GM12878 (cell line): ENCODE results near the gene PLEKHM1. TPM values are rescaled to one million over a fixed set of nuclear protein-coding genes. Genes with fewer than 3 reads are reported as not detected.

Source experiments
- ATAC-seq: fragments of 200-7000 bp; cut with Tn5 transposase; 3 replicates; pipeline ENCODE4 v1.9.1; 2020; ENCODE audit warnings: mild to moderate bottlenecking, moderate library complexity
- BruUV-seq: library from RNA; stranded (reverse); fragments of 400-500 nt; replicated peaks from 2 replicates; lab custom pipeline; 2021; lab: Mats Ljungman, UMichigan
- CTCF ChIA-PET: fragments of 300-600 bp; sonication (Branson Sonifier 250); formaldehyde crosslinking; extraction: SDS; loops from one replicate; lab custom pipeline; 2021; ENCODE audit warnings: inconsistent platforms; lab: Yijun Ruan, JAX
- POLR2A ChIA-PET: fragments of 350-600 bp; formaldehyde crosslinking; extraction: SDS; loops from one replicate; lab custom pipeline; 2021; ENCODE audit warnings: inconsistent platforms; lab: Charles Lee
- RAD21 ChIA-PET: fragments of 300-600 bp; sonication (Branson Sonifier 250); formaldehyde crosslinking; loops from one replicate; lab custom pipeline; 2023; ENCODE audit warnings: antibody characterized with exemption; ENCODE audit not compliant: unreplicated experiment; lab: Charles Lee
- SMC1A ChIA-PET: fragments of 300-600 bp; sonication (Branson Sonifier 250); formaldehyde crosslinking; loops from one replicate; lab custom pipeline; 2023; ENCODE audit not compliant: unreplicated experiment, uncharacterized antibody; lab: Charles Lee
- DNase-seq: peaks from one replicate; pipeline ENCODE4 v3.0.0-alpha.2; 2011; ENCODE audit warnings: low read depth, low spot score
- FAIRE-seq: peaks from 3 replicates; lab custom pipeline; 2011; peaks lifted over from hg19 to GRCh38; lab: Jason Lieb, UNC
- H2AFZ ChIP-seq: 2 replicates; pipeline ENCODE4 v1.6.0; 2011; ENCODE audit warnings: low read depth, low read length, control low read depth; ENCODE audit not compliant: control insufficient read depth
- H3K27ac ChIP-seq: 2 replicates; pipeline ENCODE4 v1.5.1; 2011; ENCODE audit warnings: control low read depth; ENCODE audit not compliant: control insufficient read depth, insufficient read depth
- H3K27me3 ChIP-seq, 2 experiments: replicated peaks in 1 of 2; 2 replicates each; pipeline versions ENCODE4 v1.6.0 to v1.6.1; 2011; ENCODE audit warnings: low read length in 1 of 2; ENCODE audit not compliant: control insufficient read depth in 2 of 2, insufficient read depth in 2 of 2
- H3K36me3 ChIP-seq, 2 experiments: 2 replicates each; pipeline ENCODE4 v1.5.1; 2011; ENCODE audit warnings: low read length in 1 of 2; ENCODE audit not compliant: control insufficient read depth in 2 of 2, insufficient read depth in 2 of 2
- H3K4me1 ChIP-seq: 2 replicates; pipeline ENCODE4 v1.6.1; 2011; ENCODE audit warnings: mild to moderate bottlenecking, low read length, moderate library complexity, mixed read lengths; ENCODE audit not compliant: control insufficient read depth, insufficient read depth
- H3K4me2 ChIP-seq: 2 replicates; pipeline ENCODE4 v1.6.0; 2011; ENCODE audit warnings: control low read depth; ENCODE audit not compliant: control insufficient read depth, insufficient read depth
- H3K4me3 ChIP-seq: fragments of 200-600 bp; sonication (generic); 2 replicates; pipeline ENCODE4 v1.5.1; 2016
- H3K79me2 ChIP-seq: 2 replicates; pipeline ENCODE4 v1.6.0; 2011; ENCODE audit warnings: low read length; ENCODE audit not compliant: control insufficient read depth, insufficient read depth
- H3K9ac ChIP-seq: 2 replicates; pipeline ENCODE4 v1.8.0; 2011; ENCODE audit warnings: low read length, control low read depth, mixed read lengths; ENCODE audit not compliant: control insufficient read depth, insufficient read depth
- H3K9me3 ChIP-seq: replicated peaks from 3 replicates; pipeline ENCODE4 v1.5.1; 2011; ENCODE audit warnings: mild to moderate bottlenecking, low read length; ENCODE audit not compliant: control insufficient read depth, insufficient read depth
- H4K20me1 ChIP-seq: 2 replicates; pipeline ENCODE4 v1.6.0; 2011; ENCODE audit not compliant: control insufficient read depth, insufficient read depth
- ASH2L ChIP-seq: fragments of 300-600, 200-600 bp; sonication (generic); IDR thresholded peaks from 2 replicates; pipeline ENCODE4 v1.6.1; 2017; ENCODE audit warnings: low read depth, mild to moderate bottlenecking, borderline replicate concordance
- BCL11A ChIP-seq: IDR thresholded peaks from 2 replicates; pipeline ENCODE4 v1.6.1; 2011; ENCODE audit warnings: low read depth, low read length
- CEBPB ChIP-seq, 2 experiments: fragments of 150-350 bp in 1 of 2; IDR thresholded peaks; 2 replicates each; pipeline ENCODE4 v1.6.1; 2012 to 2014; ENCODE audit warnings: low read depth in 2 of 2, low read length in 2 of 2, borderline replicate concordance in 1 of 2, inconsistent platforms in 1 of 2
- DPF2 ChIP-seq: fragments of 450-650 bp; IDR thresholded peaks from 2 replicates; pipeline ENCODE4 v1.6.1; 2017; ENCODE audit warnings: mild to moderate bottlenecking
- IRF4 ChIP-seq: IDR thresholded peaks from 2 replicates; pipeline ENCODE4 v1.6.1; 2011; ENCODE audit warnings: low read depth, low read length
- JUND ChIP-seq: IDR thresholded peaks from 2 replicates; pipeline ENCODE4 v1.6.1; 2012; ENCODE audit warnings: low read depth, mild to moderate bottlenecking, low read length, improper control_type of control experiment, moderate library complexity
- KLF5 ChIP-seq: fragments of 450-650 bp; IDR thresholded peaks from 2 replicates; pipeline ENCODE4 v1.6.1; 2014; ENCODE audit warnings: mild to moderate bottlenecking; ENCODE audit not compliant: partially characterized antibody
- PAX8 ChIP-seq: fragments of 450-650 bp; IDR thresholded peaks from 2 replicates; pipeline ENCODE4 v1.6.1; 2017; ENCODE audit warnings: mild to moderate bottlenecking, moderate library complexity
- RAD51 ChIP-seq: fragments of 450-650 bp; IDR thresholded peaks from 2 replicates; pipeline ENCODE4 v1.6.1; 2016; ENCODE audit warnings: moderate library complexity, mild to moderate bottlenecking, inconsistent platforms
- RBBP5 ChIP-seq: fragments of 200-600 bp; sonication (generic); conservative IDR thresholded peaks from 2 replicates; pipeline ENCODE4 v1.6.1; 2016
- SPI1 ChIP-seq: IDR thresholded peaks from 2 replicates; pipeline ENCODE4 v1.6.1; 2011; ENCODE audit warnings: low read depth, mild to moderate bottlenecking, low read length, moderate library complexity, borderline replicate concordance; ENCODE audit not compliant: insufficient read depth
- SUPT20H ChIP-seq: IDR thresholded peaks from 2 replicates; pipeline ENCODE4 v1.6.1; 2011; ENCODE audit warnings: low read depth, mild to moderate bottlenecking, low read length, moderate library complexity, borderline replicate concordance; ENCODE audit not compliant: control insufficient read depth
- SUZ12 ChIP-seq: fragments of 200-600 bp; sonication (generic); IDR thresholded peaks from one replicate; pipeline ENCODE4 v1.6.1; 2018; ENCODE audit warnings: antibody characterized with exemption, mild to moderate bottlenecking; ENCODE audit not compliant: unreplicated experiment
- TCF7 ChIP-seq: IDR thresholded peaks from 2 replicates; pipeline ENCODE4 v1.6.1; 2014; ENCODE audit warnings: antibody characterized with exemption, borderline replicate concordance
- WGBS: methylation state at CpG from one replicate; pipeline ENCODE4 v1.1.6; 2016; ENCODE audit warnings: low lambda C conversion rate; ENCODE audit not compliant: insufficient replicate concordance, insufficient coverage; ENCODE audit errors: missing lambda C conversion rate; 5-methylcytosine and 5-hydroxymethylcytosine counted together
- in situ Hi-C: fragments of 300-500 bp; cut with MboI; formaldehyde crosslinking; loops from 9 replicates; pipeline ENCODE4 v1.14.3; 2018; ENCODE audit warnings: mixed read lengths
- intact Hi-C: fragments of 100-400 bp; cut with micrococcal nuclease; formaldehyde crosslinking; loops from one replicate; pipeline ENCODE4 v1.14.2; 2022; ENCODE audit not compliant: unreplicated experiment
- polyA plus RNA-seq, 11 experiments: library from polyadenylated mRNA; depleted of rRNA in 4 of 11; unstranded in 6 of 11; stranded (reverse) in 5 of 11; fragments of >200 nt; fragmentation: Nextera tagmentation in 4 of 11; fragmentation: Illumina TruSeq in 1 of 11; extraction: Ambion mirVana in 4 of 11; extraction: Trizol in 1 of 11; gene quantifications; 1 replicate in 1 of 11; 2 replicates in 10 of 11; pipeline versions ENCODE4 v1.2.1 to v1.2.3, GENCODE V29; 2011 to 2016; ENCODE audit warnings: inconsistent platforms in 2 of 11, missing spikeins in 2 of 11, low read depth in 1 of 11
- total RNA-seq, 4 experiments: library from RNA; depleted of rRNA in 3 of 4; stranded (reverse); fragments of >200 nt in 3 of 4; fragmentation: Illumina TruSeq in 1 of 4; extraction: Trizol in 1 of 4; gene quantifications; 2 replicates each; pipeline versions ENCODE4 v1.2.1 to v1.2.3, GENCODE V29; 2013 to 2021
- TF ChIP-seq, protein P1 (sequence below): fragments of 450-650 bp; formaldehyde crosslinking; IDR thresholded peaks from 2 replicates; pipeline ENCODE4 v1.5.0; 2022; ENCODE audit warnings: mild to moderate bottlenecking, missing genetic modification characterization

PLEKHM1 gene
- total and polyA plus RNA-seq, 10 of the 15 experiments (the other 5 are each of a cell fraction or from before 2014, with no cell fraction given), result 0.21 to 27.8 (median 9.4) TPM

DNA sequence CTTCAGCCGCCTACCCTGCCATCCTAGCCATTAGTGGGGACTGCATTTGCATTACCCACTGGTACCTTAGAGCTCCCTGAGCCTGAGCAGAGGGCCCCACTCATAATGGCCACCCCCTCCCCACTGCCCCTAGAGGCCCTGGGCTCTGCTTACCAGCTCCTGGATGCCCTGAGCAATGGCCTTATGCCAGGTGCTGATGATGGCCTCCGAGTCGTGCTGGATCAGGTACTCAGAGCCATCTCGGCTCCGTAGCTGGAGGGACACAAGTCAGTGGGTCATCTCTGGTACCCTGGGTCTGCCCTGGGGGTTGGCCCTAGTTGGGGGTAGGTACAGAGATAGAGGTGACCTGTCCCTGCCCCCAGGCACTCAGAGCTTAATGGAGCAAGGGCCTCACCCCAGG lies 92.7 kb downstream of the PLEKHM1 start:
- intact Hi-C loops (no loop called here), in situ Hi-C loops (no loop called here)
- ATAC-seq (no peak), FAIRE-seq (no peak), DNase-seq (no peak)
- 0 out of 2 replicates have a peak, but pooled peaks cover 2% of the 10 kb centered on the region for H4K20me1 ChIP-seq
- ChIA-PET SMC1A (interaction anchor here (0.7 to 2.2 kb wide), 5 partner anchors 9 to 195 kb away, joined by 3 to 6 read pairs (median 4); no protein-coding TSS in a partner anchor), POLR2A (interaction anchor here (1.0 kb wide), 1 partner anchor 9 kb away, joined by 3 read pairs; no protein-coding TSS in a partner anchor), RAD21 (no interaction called here), CTCF (interaction anchor here (0.9 to 2.1 kb wide), 3 partner anchors 9 to 29 kb away, joined by 3 to 7 read pairs (median 4); no protein-coding TSS in a partner anchor)
- no peaks in the 10 kb centered on the region for H3K79me2 ChIP-seq
- H3K4me1 ChIP-seq, result no peaks in the 10 kb centered on the region
- H3K36me3 ChIP-seq, result peaks cover 15 to 22% of the 10 kb centered on the region in 2 experiments
- no peaks in the 10 kb centered on the region for H3K9me3 ChIP-seq
- no peak for TF ChIP-seq DPF2
- no peak for TF ChIP-seq RAD51
- TF ChIP-seq TCF7, result no peak
- no peak for TF ChIP-seq JUND
- no peak for TF ChIP-seq BCL11A
- no peak for TF ChIP-seq ASH2L
- TF ChIP-seq PAX8, result no peak
- no peak for TF ChIP-seq CEBPB (IDR thresholded peaks at IDR 0.05; ENCODE audit: borderline replicate concordance in 1 of 2, low read depth in 2 of 2, low read length in 2 of 2)
- no peak for TF ChIP-seq RBBP5
- TF ChIP-seq KLF5, result no peak
- TF ChIP-seq, protein P1, sequence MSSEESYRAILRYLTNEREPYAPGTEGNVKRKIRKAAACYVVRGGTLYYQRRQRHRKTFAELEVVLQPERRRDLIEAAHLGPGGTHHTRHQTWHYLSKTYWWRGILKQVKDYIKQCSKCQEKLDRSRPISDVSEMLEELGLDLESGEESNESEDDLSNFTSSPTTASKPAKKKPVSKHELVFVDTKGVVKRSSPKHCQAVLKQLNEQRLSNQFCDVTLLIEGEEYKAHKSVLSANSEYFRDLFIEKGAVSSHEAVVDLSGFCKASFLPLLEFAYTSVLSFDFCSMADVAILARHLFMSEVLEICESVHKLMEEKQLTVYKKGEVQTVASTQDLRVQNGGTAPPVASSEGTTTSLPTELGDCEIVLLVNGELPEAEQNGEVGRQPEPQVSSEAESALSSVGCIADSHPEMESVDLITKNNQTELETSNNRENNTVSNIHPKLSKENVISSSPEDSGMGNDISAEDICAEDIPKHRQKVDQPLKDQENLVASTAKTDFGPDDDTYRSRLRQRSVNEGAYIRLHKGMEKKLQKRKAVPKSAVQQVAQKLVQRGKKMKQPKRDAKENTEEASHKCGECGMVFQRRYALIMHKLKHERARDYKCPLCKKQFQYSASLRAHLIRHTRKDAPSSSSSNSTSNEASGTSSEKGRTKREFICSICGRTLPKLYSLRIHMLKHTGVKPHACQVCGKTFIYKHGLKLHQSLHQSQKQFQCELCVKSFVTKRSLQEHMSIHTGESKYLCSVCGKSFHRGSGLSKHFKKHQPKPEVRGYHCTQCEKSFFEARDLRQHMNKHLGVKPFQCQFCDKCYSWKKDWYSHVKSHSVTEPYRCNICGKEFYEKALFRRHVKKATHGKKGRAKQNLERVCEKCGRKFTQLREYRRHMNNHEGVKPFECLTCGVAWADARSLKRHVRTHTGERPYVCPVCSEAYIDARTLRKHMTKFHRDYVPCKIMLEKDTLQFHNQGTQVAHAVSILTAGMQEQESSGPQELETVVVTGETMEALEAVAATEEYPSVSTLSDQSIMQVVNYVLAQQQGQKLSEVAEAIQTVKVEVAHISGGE, result no peak
- TF ChIP-seq SUZ12, result no peak
- TF ChIP-seq SUPT20H, result no peak
- TF ChIP-seq SPI1, result no peak
- TF ChIP-seq IRF4, result no peak
- no peak overlapping the region for H3K4me3 ChIP-seq
- no peak overlapping the region for H3K27ac ChIP-seq
- no peak overlapping the region for H2AFZ ChIP-seq
- no peak overlapping the region for H3K4me2 ChIP-seq
- H3K27me3 ChIP-seq, result no peaks in the 10 kb centered on the region
- no TSS peak for BruUV-seq
- 83% methylated on average over 3 of the region's 5 CpGs for WGBS
- H3K9ac ChIP-seq, result no peak overlapping the region
